Testis (tissue), 3 donors: ENCODE data around the gene UNC93B1. TPM values are rescaled to one million over a fixed set of nuclear protein-coding genes. Genes with fewer than 3 reads are reported as not detected.

Experiments
- DNase-seq: peaks from one replicate; pipeline ENCODE4 v3.0.0-alpha.2; 2019
- H3K27ac ChIP-seq, 2 donors: fragments of 200-600 bp; sonication (generic); one replicate each; pipeline ENCODE4 v1.5.1; 2019
- H3K27me3 ChIP-seq: fragments of 200-600 bp; sonication (generic); one replicate; pipeline ENCODE4 v1.5.1; 2019
- H3K36me3 ChIP-seq: fragments of 200-600 bp; sonication (generic); one replicate; pipeline ENCODE4 v1.5.1; 2017; ENCODE audit warnings: low read depth; ENCODE audit errors: missing control alignments
- H3K4me1 ChIP-seq: fragments of 200-600 bp; sonication (generic); one replicate; pipeline ENCODE4 v1.5.1; 2019
- H3K4me3 ChIP-seq, 2 donors: fragments of 200-600 bp; sonication (generic); one replicate each; pipeline ENCODE4 v1.5.1; 2017 to 2019
- H3K9me3 ChIP-seq: fragments of 200-600 bp; sonication (generic); one replicate; pipeline ENCODE4 v1.5.1; 2017
- POLR2A ChIP-seq: fragments of 450-650 bp; IDR thresholded peaks from one replicate; pipeline ENCODE4 v1.6.1; 2017; ENCODE audit warnings: antibody characterized with exemption, mild to moderate bottlenecking, moderate library complexity
- WGBS, 2 donors: methylation state at CpG; one replicate each; pipeline ENCODE4 v1.1.5; 2018; 5-methylcytosine and 5-hydroxymethylcytosine counted together
- intact Hi-C: fragments of 100-400 bp; cut with DNase I; formaldehyde crosslinking; loops from one replicate; pipeline ENCODE4 v1.15.1; 2023; ENCODE audit warnings: low total_unique reads
- polyA plus RNA-seq: library from polyadenylated mRNA; stranded (reverse); fragments of 350-450 nt; fragmentation: Illumina TruSeq; extraction: RNeasy Lipid Tissue Mini Kit (QIAGEN cat#74804); gene quantifications from one replicate; pipeline ENCODE4 v1.2.3, GENCODE V29; 2014; ENCODE audit warnings: low read depth, low replicate concordance; ENCODE audit not compliant: insufficient read depth
- total RNA-seq, 2 donors: library from RNA; depleted of rRNA; stranded (reverse); fragments of >200 nt; gene quantifications; one replicate each; pipeline ENCODE4 v1.2.3, GENCODE V29; 2016
- TF ChIP-seq, protein P1 (sequence below), 3 experiments: fragments of 450-650 bp in 2 of 3; fragments of 200-600 bp in 1 of 3; sonication (generic) in 1 of 3; IDR thresholded peaks; one replicate each; pipeline ENCODE4 v1.5.1; 2016 to 2019; ENCODE audit warnings: antibody characterized with exemption in 3 of 3, mild to moderate bottlenecking in 2 of 3, moderate library complexity in 1 of 3

UNC93B1 gene
- total and polyA plus RNA-seq, 3 donors from 2014 or later = 5.3 to 12.3 (median 7.9) TPM

- 98 to 100% methylated on average over 4 to 11 of the region's 12 CpGs for WGBS, 2 donors
- Histone ChIP-seq H3K27ac (no peak overlapping the region), H3K4me1 (peaks cover 16% of the 10 kb centered on the region), H3K27me3 (no peaks in the 10 kb centered on the region), H3K4me3 (no peak overlapping the region), H3K9me3 (no peaks in the 10 kb centered on the region), H3K36me3 (no peaks in the 10 kb centered on the region)
- DNase-seq = no peak
- intact Hi-C loops = no loop called here
- no peak for TF ChIP-seq POLR2A
- TF ChIP-seq, protein P1, sequence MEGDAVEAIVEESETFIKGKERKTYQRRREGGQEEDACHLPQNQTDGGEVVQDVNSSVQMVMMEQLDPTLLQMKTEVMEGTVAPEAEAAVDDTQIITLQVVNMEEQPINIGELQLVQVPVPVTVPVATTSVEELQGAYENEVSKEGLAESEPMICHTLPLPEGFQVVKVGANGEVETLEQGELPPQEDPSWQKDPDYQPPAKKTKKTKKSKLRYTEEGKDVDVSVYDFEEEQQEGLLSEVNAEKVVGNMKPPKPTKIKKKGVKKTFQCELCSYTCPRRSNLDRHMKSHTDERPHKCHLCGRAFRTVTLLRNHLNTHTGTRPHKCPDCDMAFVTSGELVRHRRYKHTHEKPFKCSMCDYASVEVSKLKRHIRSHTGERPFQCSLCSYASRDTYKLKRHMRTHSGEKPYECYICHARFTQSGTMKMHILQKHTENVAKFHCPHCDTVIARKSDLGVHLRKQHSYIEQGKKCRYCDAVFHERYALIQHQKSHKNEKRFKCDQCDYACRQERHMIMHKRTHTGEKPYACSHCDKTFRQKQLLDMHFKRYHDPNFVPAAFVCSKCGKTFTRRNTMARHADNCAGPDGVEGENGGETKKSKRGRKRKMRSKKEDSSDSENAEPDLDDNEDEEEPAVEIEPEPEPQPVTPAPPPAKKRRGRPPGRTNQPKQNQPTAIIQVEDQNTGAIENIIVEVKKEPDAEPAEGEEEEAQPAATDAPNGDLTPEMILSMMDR (IDR thresholded peaks at IDR 0.05) = no peak
Measured at GRCh38 chr11:68019486-68019885, 15.6 kb upstream of the UNC93B1 start.

DNA sequence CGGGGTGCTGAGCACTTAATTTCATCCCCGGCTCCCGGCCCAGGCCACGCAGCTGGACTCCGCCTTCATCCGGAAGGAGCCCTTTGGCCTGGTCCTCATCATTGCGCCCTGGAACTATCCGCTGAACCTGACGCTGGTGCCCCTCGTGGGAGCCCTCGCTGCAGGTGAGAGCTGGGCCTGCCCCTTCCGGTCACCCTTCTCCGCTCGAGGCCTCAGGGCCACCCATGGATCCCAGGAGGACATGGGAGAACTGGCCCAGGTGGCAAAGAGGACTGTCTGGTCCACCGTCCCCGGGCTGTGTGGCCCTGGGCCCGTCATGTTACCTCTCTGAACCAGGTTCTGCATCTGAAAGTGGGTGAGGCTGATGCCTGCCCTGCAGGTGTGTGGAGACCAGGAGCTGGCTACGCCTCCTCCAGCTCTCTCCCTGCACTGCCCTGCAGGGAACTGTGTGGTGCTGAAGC, 14.9 kb upstream of the UNC93B1 start:
- WGBS, 2 donors = 93 to 94% methylated on average over 18 of the region's 18 CpGs

DNA sequence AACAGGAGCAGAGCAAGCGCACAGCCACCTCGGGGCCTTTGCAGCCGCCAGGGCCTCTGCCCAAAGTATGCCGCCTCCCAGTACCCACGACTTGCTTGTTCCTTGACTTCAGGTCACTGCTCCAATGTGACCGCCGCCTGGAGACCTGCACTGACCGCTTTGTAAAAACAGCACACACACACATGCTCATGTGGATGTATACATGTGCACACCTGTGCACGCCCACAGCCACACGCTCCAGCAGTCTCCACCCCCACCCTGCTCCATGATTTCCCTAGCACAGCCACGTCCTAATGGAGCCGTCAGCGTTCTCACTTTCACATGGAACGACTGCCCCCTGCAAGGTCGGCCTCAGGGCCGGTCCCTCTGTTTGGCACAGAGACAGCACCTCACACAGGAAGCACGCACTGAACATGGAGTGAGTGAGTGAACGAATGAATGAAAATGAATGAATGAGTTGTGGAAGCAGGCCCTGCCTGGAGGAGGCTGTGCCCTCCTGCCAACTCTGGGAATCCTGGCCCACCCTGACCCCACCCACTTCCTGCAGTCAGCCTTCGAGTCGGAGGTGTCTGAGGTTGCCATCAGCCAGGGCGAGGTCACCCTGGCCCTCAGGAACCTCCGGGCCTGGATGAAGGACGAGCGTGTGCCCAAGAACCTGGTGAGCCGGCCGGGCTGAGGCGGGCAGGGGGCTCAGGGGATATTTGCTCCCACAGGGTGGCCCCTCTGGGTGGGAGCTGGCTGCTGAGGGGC, 14.3 kb upstream of the UNC93B1 start:
- H3K27ac ChIP-seq = no peak overlapping the region

More for the DNA sequence above, 14.9 kb upstream of the UNC93B1 start:
- H3K36me3 ChIP-seq = no peaks in the 10 kb centered on the region
- no peak for DNase-seq
- TF ChIP-seq POLR2A = no peak
- TF ChIP-seq, protein P1 (IDR thresholded peaks at IDR 0.05) = no peak
- no peaks in the 10 kb centered on the region for H3K9me3 ChIP-seq
- H3K4me3 ChIP-seq = no peak overlapping the region
- H3K27ac ChIP-seq = no peak overlapping the region
- H3K4me1 ChIP-seq = peaks cover 16% of the 10 kb centered on the region
- intact Hi-C loops = no loop called here
- H3K27me3 ChIP-seq = no peaks in the 10 kb centered on the region

DNA sequence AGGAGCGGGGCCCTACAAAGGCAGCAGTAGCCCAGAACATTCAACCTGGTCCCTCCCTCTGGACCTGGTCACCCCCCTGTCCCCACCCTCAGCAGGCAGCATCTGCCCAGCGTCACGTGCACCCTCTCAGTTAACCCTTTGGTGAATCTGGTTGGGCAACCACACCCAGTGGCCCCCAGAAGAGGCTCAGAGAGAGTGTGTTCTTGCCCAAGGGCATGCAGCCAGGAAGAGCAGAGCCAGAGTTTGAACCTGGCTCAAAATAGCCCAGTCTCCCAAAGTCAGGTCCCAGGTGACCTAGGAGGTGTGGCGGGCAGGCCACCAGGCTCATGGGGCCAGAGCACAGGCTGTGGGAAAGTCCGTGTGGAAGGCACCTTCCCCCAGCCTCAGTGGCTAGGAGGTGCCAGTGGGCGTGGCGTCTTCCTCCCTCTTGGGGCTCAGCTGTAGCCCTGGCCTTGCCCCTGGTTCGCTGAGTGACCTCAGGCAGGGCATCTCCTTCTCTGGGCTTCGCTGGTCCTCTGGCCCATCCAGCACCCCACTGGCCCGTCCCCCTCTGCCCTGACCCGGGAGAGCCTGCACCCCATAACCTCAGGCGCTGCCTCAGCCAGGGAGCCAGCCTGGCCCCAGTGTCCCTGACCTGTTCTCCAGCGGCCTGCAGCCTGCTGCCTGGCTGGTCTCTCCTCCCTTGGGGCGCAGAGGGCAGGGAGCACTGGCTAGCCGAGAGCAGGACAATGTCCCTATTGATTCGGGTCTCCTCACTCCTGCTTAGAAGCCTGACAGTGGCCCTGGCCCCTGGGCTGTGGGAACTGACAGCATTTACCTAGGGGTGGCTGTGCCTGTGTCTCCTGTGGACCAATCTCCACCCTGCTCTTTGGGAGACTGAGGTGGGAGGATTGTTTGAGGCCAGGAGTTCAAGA, 13.3 kb upstream of the UNC93B1 start:
- Histone ChIP-seq H3K27me3 (no peaks in the 10 kb centered on the region), H3K36me3 (no peaks in the 10 kb centered on the region), H3K9me3 (no peaks in the 10 kb centered on the region), H3K4me1 (peaks cover 16% of the 10 kb centered on the region), H3K4me3 (no peak overlapping the region), H3K27ac (peak overlapping the region in 1 of 2 donors; percentile 45)
- intact Hi-C loops = no loop called here
- 45 to 66% methylated on average over 6 to 16 of the region's 16 CpGs for WGBS, 2 donors
- peak; percentile 56 for DNase-seq
- no peak for TF ChIP-seq POLR2A
- TF ChIP-seq, protein P1 (IDR thresholded peaks at IDR 0.05) = no peak

More for the DNA sequence above, 14.3 kb upstream of the UNC93B1 start:
- WGBS, 2 donors = 84 to 89% methylated on average over 16 to 27 of the region's 27 CpGs
- Histone ChIP-seq H3K27me3 (no peaks in the 10 kb centered on the region), H3K4me3 (no peak overlapping the region), H3K4me1 (peaks cover 16% of the 10 kb centered on the region), H3K36me3 (no peaks in the 10 kb centered on the region), H3K9me3 (no peaks in the 10 kb centered on the region)
- intact Hi-C loops = no loop called here
- DNase-seq = no peak
- TF ChIP-seq, protein P1 (IDR thresholded peaks at IDR 0.05) = no peak
- no peak for TF ChIP-seq POLR2A
